Upper lobe of right lung (tissue), 1 donor: ENCODE measurements around the gene PRDX5. TPM values are rescaled to one million over a fixed set of nuclear protein-coding genes. Genes with fewer than 3 reads are reported as not detected.

Source experiments
- ATAC-seq: fragments of 200-7000 bp; cut with Tn5 transposase; one replicate; pipeline ENCODE4 v1.9.1; 2020; ENCODE audit warnings: mild to moderate bottlenecking, moderate library complexity
- DNase-seq: peaks from one replicate; pipeline ENCODE4 v3.0.0-alpha.2; 2020
- H3K27ac ChIP-seq: fragments of 200-600 bp; one replicate; pipeline ENCODE4 v1.8.0; 2022
- H3K27me3 ChIP-seq: fragments of 200-600 bp; one replicate; pipeline ENCODE4 v1.8.0; 2022; ENCODE audit warnings: mild to moderate bottlenecking
- H3K36me3 ChIP-seq: fragments of 200-600 bp; one replicate; pipeline ENCODE4 v1.8.0; 2022
- H3K4me1 ChIP-seq: fragments of 200-600 bp; one replicate; pipeline ENCODE4 v1.8.0; 2022
- H3K4me3 ChIP-seq: fragments of 200-600 bp; one replicate; pipeline ENCODE4 v1.8.0; 2022; ENCODE audit warnings: mild to moderate bottlenecking
- H3K9me3 ChIP-seq: fragments of 200-600 bp; one replicate; pipeline ENCODE4 v1.8.0; 2022
- CTCF ChIP-seq: fragments of 200-600 bp; IDR thresholded peaks from one replicate; pipeline ENCODE4 v1.8.0; 2022; ENCODE audit warnings: antibody characterized with exemption
- intact Hi-C: fragments of 100-400 bp; cut with DNase I; formaldehyde crosslinking; loops from one replicate; pipeline ENCODE4 v1.11.0; 2022
- microRNA-seq: library from miRNA; unstranded; fragments of <30 nt; microRNA quantifications from one replicate; pipeline ENCODE4 v1.2.0, GENCODE V29; 2020; ENCODE audit warnings: borderline microRNAs expressed
- total RNA-seq: library from RNA; stranded (reverse); fragmentation: NEBNext Ultra II Directional; extraction: Animal tissue kit (Norgen Biotek cat#: 25700); gene quantifications from one replicate; pipeline ENCODE4 v1.2.1, GENCODE V29; 2021
- donor health status: DM: no; HTN: yes; CAD: no; lungs with severe emphysema.

Gene PRDX5
- total RNA-seq, 1 donor from 2014 or later, result 176 TPM

GRCh38 chr11:64371201-64371600 lies 53.3 kb downstream of the PRDX5 start:
- H3K27ac ChIP-seq, result no peak overlapping the region
- intact Hi-C loops, result no loop called here
- peaks cover 50% of the 10 kb centered on the region for H3K36me3 ChIP-seq
- no peak overlapping the region for H3K4me3 ChIP-seq
- TF ChIP-seq CTCF, result no peak
- H3K4me1 ChIP-seq, result no peaks in the 10 kb centered on the region
- no peak for DNase-seq
- H3K27me3 ChIP-seq, result no peaks in the 10 kb centered on the region
- ATAC-seq, result no peak
- no peaks in the 10 kb centered on the region for H3K9me3 ChIP-seq

Small RNAs within 50 kb of the gene (microRNA-seq; reads per million reads assigned to microRNA genes)
- gene MIR1237 (1.2 reads per million), gene MIR7155 (not detected)

Other genes with a start within 250 kb of the PRDX5 start
- gene MACROD1, start 152.0 kb upstream of the PRDX5 start, total RNA-seq, result 15.8 TPM
- gene STIP1, start 131.9 kb upstream of the PRDX5 start, total RNA-seq, result 110 TPM
- 73.1 TPM for gene FERMT3, start 111.4 kb upstream of the PRDX5 start, total RNA-seq
- gene TRPT1, start 91.9 kb upstream of the PRDX5 start, total RNA-seq, result 22.4 TPM
- gene NUDT22, start 91.8 kb upstream of the PRDX5 start, total RNA-seq, result 47.8 TPM
- gene DNAJC4, start 87.6 kb upstream of the PRDX5 start, total RNA-seq, result 36.4 TPM
- 172 TPM for gene VEGFB, start 83.5 kb upstream of the PRDX5 start, total RNA-seq
- 53.9 TPM for gene FKBP2, start 77.0 kb upstream of the PRDX5 start, total RNA-seq
- 76.5 TPM for gene PPP1R14B, start 71.2 kb upstream of the PRDX5 start, total RNA-seq
- 32.4 TPM for gene PLCB3, start 66.6 kb upstream of the PRDX5 start, total RNA-seq
- gene BAD, start 33.5 kb upstream of the PRDX5 start, total RNA-seq, result 58.9 TPM
- 38.6 TPM for gene GPR137, start 32.3 kb upstream of the PRDX5 start, total RNA-seq
- not detected for gene KCNK4, start 26.8 kb upstream of the PRDX5 start, total RNA-seq
- not detected for gene CATSPERZ, start 17.8 kb upstream of the PRDX5 start, total RNA-seq
- gene ESRRA, start 12.6 kb upstream of the PRDX5 start, total RNA-seq, result 51.9 TPM
- 168 TPM for gene TRMT112, start 562 bp upstream of the PRDX5 start, total RNA-seq
- gene CCDC88B, start 22.1 kb downstream of the PRDX5 start, total RNA-seq, result 20.7 TPM
- 42.4 TPM for gene RPS6KA4, start 41.0 kb downstream of the PRDX5 start, total RNA-seq
- not detected for gene SLC22A11, start 237.8 kb downstream of the PRDX5 start, total RNA-seq